Ovary (tissue), 9 donors: ENCODE data around the gene TEKT5. TPM values are rescaled to one million over a fixed set of nuclear protein-coding genes. Genes with fewer than 3 reads are reported as not detected.
"Not testable (repeated sequence)": the region's sequence is repeated elsewhere in the genome, so short reads cannot be mapped to it uniquely, and the experiment has no call there.

Experiments used
- DNase-seq, 5 donors: peaks; one replicate each; pipeline ENCODE4 v3.0.0-alpha.2; 2019 to 2020
- H3K27ac ChIP-seq, 2 donors: fragments of 200-600 bp; one replicate each; pipeline versions ENCODE4 v1.5.1 to v1.8.0; 2019 to 2022
- H3K27me3 ChIP-seq: fragments of 200-600 bp; one replicate; pipeline ENCODE4 v1.8.0; 2022
- H3K36me3 ChIP-seq: fragments of 200-600 bp; sonication (generic); one replicate; pipeline ENCODE4 v1.5.1; 2019
- H3K4me1 ChIP-seq: one replicate; pipeline ENCODE4 v1.8.1; 2013; ENCODE audit warnings: mild to moderate bottlenecking, moderate library complexity; ENCODE audit not compliant: insufficient read depth
- H3K4me3 ChIP-seq: fragments of 200-600 bp; sonication (generic); one replicate; pipeline ENCODE4 v1.5.1; 2017
- H3K9me3 ChIP-seq, 2 donors: fragments of 200-600 bp in 1 of 2; sonication (generic) in 1 of 2; one replicate each; pipeline versions ENCODE4 v1.5.1 to v1.8.1; 2013 to 2019; ENCODE audit warnings: mild to moderate bottlenecking in 1 of 2, moderate library complexity in 1 of 2
- CTCF ChIP-seq, 3 donors: fragments of 450-650 bp in 2 of 3; fragments of 200-600 bp in 1 of 3; IDR thresholded peaks; one replicate each; pipeline versions ENCODE4 v1.5.1 to v1.8.0; 2016 to 2022; ENCODE audit warnings: antibody characterized with exemption in 3 of 3, mild to moderate bottlenecking in 1 of 3
- EP300 ChIP-seq: sonication (generic); formaldehyde crosslinking; IDR thresholded peaks from one replicate; pipeline ENCODE4 v1.6.1; 2017; ENCODE audit warnings: antibody characterized with exemption
- POLR2A ChIP-seq: fragments of 450-650 bp; IDR thresholded peaks from one replicate; pipeline ENCODE4 v1.6.1; 2017; ENCODE audit warnings: antibody characterized with exemption, mild to moderate bottlenecking, moderate library complexity
- WGBS, 3 donors: extraction: QIAGEN DNeasy Blood & Tissue Kit in 1 of 3; methylation state at CpG; one replicate each; pipeline versions ENCODE4 v1.1.5 to v1.1.7; 2013 to 2017; 5-methylcytosine and 5-hydroxymethylcytosine counted together
- intact Hi-C, 4 donors: fragments of 100-400 bp; cut with DNase I; formaldehyde crosslinking; loops; one replicate each; pipeline versions ENCODE4 v1.11.0 to v1.15.1; 2022 to 2023
- polyA plus RNA-seq, 2 donors: library from polyadenylated mRNA; stranded (reverse); fragments of 200-250 nt in 1 of 2; fragments of 350-450 nt in 1 of 2; fragmentation: Illumina TruSeq in 1 of 2; extraction: RNeasy Lipid Tissue Mini Kit (QIAGEN cat#74804) in 1 of 2; gene quantifications; one replicate each; pipeline ENCODE4 v1.2.3, GENCODE V29; 2013 to 2014
- total RNA-seq, 7 donors: library from RNA; depleted of rRNA in 2 of 7; stranded (reverse); fragments of >200 nt in 2 of 7; fragmentation: NEBNext Ultra II Directional in 3 of 7; extraction: Animal tissue kit (Norgen Biotek cat#: 25700) in 3 of 7; gene quantifications; one replicate each; pipeline versions ENCODE4 v1.1.0 to v1.2.4, GENCODE V29; 2016 to 2023
- donor health status: DM: no; HTN: no; CAD: no; lungs with moderate emphysema.
- donor health status: DM: no; HTN: no; CAD: no.
- donor health status: Bipolar disorder and iron deficiency.
- donor health status: DM: yes; HTN: yes; CAD: no.
- donor health status: DM: no; HTN: no; CAD: no.
- donor health status: DM: yes; HTN: yes; CAD: no.

TEKT5 gene
- total and polyA plus RNA-seq, 9 donors: 0.28 to 0.90 (median 0.44) TPM; not detected in 3

- DNase-seq: no peak
- no peak overlapping the region for H3K27ac ChIP-seq
- H3K27me3 ChIP-seq: no peaks in the 10 kb centered on the region
- intact Hi-C loops: no loop called here
- no peak for TF ChIP-seq CTCF (IDR thresholded peaks at IDR 0.05)
- TF ChIP-seq POLR2A: no peak
- TF ChIP-seq EP300: no peak
- no peak overlapping the region for H3K4me3 ChIP-seq
- no peaks in the 10 kb centered on the region for H3K36me3 ChIP-seq
- H3K4me1 ChIP-seq: peaks cover 1% of the 10 kb centered on the region
- no peaks in the 10 kb centered on the region for H3K9me3 ChIP-seq
Observed at GRCh38 chr16:10656618-10657017, 38.1 kb downstream of the TEKT5 start.

GRCh38 chr16:10655415-10655977 is 39.2 kb downstream of the TEKT5 start:
- H3K27me3 ChIP-seq: no peaks in the 10 kb centered on the region
- H3K27ac ChIP-seq: no peak overlapping the region
- intact Hi-C loops: no loop called here
- no peak for TF ChIP-seq CTCF (IDR thresholded peaks at IDR 0.05)
- TF ChIP-seq POLR2A: no peak
- TF ChIP-seq EP300: no peak
- no peaks in the 10 kb centered on the region for H3K9me3 ChIP-seq
- H3K4me1 ChIP-seq: peaks cover 1% of the 10 kb centered on the region
- no peak for DNase-seq
- no peaks in the 10 kb centered on the region for H3K36me3 ChIP-seq
- H3K4me3 ChIP-seq: no peak overlapping the region

- no peaks in the 10 kb centered on the region for H3K27me3 ChIP-seq
- TF ChIP-seq EP300 (no peak), POLR2A (no peak), CTCF (IDR thresholded peaks at IDR 0.05) (no peak)
- intact Hi-C loops: no loop called here
Observed at GRCh38 chr16:10654592-10655414, 39.9 kb downstream of the TEKT5 start.

GRCh38 chr16:10652730-10653590 is 41.8 kb downstream of the TEKT5 start:
- Histone ChIP-seq H3K9me3 (no peaks in the 10 kb centered on the region), H3K36me3 (no peaks in the 10 kb centered on the region), H3K27me3 (no peaks in the 10 kb centered on the region), H3K4me3 (no peak overlapping the region), H3K4me1 (peaks cover 1% of the 10 kb centered on the region), H3K27ac (no peak overlapping the region)
- TF ChIP-seq EP300 (no peak), POLR2A (no peak), CTCF (IDR thresholded peaks at IDR 0.05) (no peak)
- WGBS, 3 donors: 60 to 68% (median 62%) methylated on average over 8 of the region's 8 CpGs
- DNase-seq: no peak
- intact Hi-C loops: no loop called here

More at GRCh38 chr16:10654592-10655414, 39.9 kb downstream of the TEKT5 start:
- peaks cover 1% of the 10 kb centered on the region for H3K4me1 ChIP-seq
- no peaks in the 10 kb centered on the region for H3K36me3 ChIP-seq
- 26 to 53% (median 36%) methylated on average over 8 of the region's 8 CpGs for WGBS, 3 donors
- no peak overlapping the region for H3K27ac ChIP-seq
- H3K9me3 ChIP-seq: no peaks in the 10 kb centered on the region
- no peak for DNase-seq
- no peak overlapping the region for H3K4me3 ChIP-seq

GRCh38 chr16:10649098-10649497 is 45.6 kb downstream of the TEKT5 start:
- H3K4me1 ChIP-seq, H3K27ac ChIP-seq, H3K36me3 ChIP-seq, H3K4me3 ChIP-seq, H3K27me3 ChIP-seq, H3K9me3 ChIP-seq, DNase-seq: not testable (repeated sequence)
- intact Hi-C loops: loop anchor here in 1 of 4 donors (10.0 kb wide), 1 partner anchor 56 kb away; no protein-coding TSS in a partner anchor
- 94 to 100% (median 97%) methylated on average over 1 of the region's 1 CpG for WGBS, 3 donors
